GM19035 (cell line): ENCODE results near the gene TMEFF2.

Experiments used
- ATAC-seq: cut with Tn5 transposase; IDR thresholded peaks from one replicate; pipeline ENCODE4 v1.9.1; 2021; ENCODE audit not compliant: unreplicated experiment

The TMEFF2 gene

GRCh38 chr2:192184349-192184748, 10.4 kb downstream of the TMEFF2 start:
- no peak for ATAC-seq

GRCh38 chr2:192183296-192183695, 11.4 kb downstream of the TMEFF2 start:
- no peak for ATAC-seq

DNA sequence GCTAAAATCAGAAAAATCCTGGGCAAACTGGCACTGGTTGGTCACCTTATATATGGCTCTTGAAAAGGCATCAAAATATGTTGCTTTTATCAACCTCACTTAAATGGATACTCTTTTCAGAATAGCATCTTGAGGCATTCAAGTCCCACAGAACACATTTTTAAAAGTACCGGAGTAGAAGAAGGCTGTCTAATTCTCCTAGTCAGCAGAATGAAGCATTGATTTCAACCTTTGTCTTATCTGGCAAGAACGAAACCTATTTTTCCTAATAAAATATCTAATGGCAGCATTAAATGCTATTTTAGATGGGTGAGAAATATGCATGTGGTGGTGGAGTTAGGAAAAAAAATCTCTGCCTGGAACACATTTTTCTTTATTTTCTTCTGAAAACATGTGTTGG, 27.8 kb downstream of the TMEFF2 start:
- ATAC-seq = no peak

DNA sequence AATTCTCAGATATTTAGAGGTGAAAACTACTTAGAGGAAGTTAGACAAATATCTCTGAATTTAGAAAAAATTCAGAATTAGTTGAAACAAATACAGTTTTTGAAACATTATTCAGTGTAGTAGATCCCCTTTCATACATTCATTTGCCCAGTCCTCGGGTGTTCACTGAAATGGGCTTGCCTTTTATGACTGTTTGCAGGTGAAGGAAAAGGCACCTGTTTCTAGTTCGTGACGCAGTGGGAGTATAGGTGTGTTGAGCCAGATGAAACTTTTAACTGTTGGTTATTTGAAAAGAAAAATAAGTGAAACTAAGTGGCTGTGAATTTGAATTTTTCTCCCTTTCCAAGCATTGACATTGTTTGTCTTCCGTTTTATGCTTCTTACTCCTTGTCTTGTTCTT, 28.9 kb downstream of the TMEFF2 start:
- no peak for ATAC-seq

- peak; percentile 81 for ATAC-seq
Observed at GRCh38 chr2:192162392-192163042, 32.2 kb downstream of the TMEFF2 start.

- ATAC-seq = no peak
Observed at GRCh38 chr2:192161656-192162290, 33.0 kb downstream of the TMEFF2 start.

- no peak for ATAC-seq
Observed at GRCh38 chr2:192159736-192160135, 35.0 kb downstream of the TMEFF2 start.

DNA sequence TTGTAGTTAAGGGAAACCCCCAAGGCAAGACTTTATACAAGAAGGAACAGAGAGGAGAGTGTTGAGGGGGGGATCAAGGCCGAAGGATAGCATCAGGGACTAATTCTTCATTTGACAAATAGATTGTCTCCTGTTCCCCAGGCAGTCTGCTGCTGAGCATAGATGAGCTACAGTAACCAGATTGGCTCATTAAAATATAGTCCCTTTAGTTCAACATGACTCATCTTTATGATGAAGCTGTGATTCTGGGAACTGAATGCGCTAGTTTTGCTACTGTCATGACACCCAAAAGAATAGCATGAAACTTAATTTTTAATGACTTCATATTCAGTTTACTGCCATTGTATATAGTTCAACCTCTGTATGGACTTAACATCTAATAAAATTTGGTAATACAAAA, 35.5 kb downstream of the TMEFF2 start:
- ATAC-seq = no peak

DNA sequence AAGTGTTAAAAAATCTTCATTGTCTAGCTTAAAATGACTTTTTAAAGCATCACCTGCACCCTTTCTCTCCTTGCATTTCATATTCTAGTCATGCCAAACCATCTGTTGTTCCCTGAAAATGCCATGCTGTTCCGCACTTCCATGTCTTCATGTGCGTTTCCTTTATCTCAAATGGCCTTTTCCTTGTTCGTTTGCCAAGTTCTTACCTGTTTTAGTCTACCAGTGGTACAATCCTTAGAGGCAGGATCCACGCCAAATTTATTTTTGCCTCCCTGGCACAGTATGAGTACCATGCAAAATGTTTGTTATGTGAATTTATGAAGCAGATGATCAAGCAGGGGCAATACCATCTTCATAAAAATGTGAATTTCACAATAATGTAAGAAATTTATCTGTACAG, 37.0 kb downstream of the TMEFF2 start:
- ATAC-seq = no peak

- ATAC-seq = no peak
Observed at GRCh38 chr2:192155511-192156118, 39.1 kb downstream of the TMEFF2 start.

DNA sequence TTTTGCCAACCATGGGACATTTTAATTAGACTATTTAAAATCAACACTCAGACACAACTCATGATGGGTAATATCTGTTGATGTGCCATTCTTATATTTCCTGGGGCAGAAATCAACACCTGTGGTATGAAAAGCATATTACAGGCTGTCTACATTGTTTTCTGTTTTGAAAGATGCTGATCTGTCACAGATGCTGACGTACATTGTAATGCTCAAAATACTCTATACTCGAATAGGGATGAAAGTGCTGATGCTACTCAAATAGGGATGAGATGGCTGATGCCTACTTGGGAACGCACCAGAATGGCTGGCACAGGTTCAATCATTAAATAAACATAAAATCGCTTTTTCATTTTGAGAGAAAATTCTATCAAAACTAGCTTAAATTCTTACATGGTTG, 41.2 kb downstream of the TMEFF2 start:
- no peak for ATAC-seq

- ATAC-seq = no peak
Observed at GRCh38 chr2:192151853-192152252, 42.9 kb downstream of the TMEFF2 start.

DNA sequence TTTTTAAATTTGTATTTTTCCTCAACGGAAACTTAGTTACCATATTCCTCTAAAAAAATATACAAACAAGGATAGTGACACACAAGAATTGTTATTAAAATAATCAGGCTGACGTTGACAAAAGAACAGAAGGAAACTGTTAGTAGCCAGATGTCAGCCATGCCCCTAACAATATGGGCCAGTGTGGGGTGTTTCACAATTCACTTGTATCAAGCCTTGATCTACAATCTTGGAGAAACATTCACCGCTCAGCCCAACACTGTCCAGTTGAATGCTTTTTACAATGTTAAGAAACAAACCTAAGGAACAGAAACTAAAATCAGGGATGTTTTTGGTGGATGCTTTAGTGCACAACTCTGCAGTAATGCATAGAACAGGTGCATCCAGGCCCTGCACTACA, 44.6 kb downstream of the TMEFF2 start:
- ATAC-seq = no peak

GRCh38 chr2:192148620-192149321, 46.0 kb downstream of the TMEFF2 start:
- no peak for ATAC-seq

GRCh38 chr2:192148241-192148619, 46.5 kb downstream of the TMEFF2 start:
- ATAC-seq = no peak

GRCh38 chr2:192146069-192147015, 48.4 kb downstream of the TMEFF2 start:
- no peak for ATAC-seq

GRCh38 chr2:192145496-192145895, 49.2 kb downstream of the TMEFF2 start:
- ATAC-seq = no peak

DNA sequence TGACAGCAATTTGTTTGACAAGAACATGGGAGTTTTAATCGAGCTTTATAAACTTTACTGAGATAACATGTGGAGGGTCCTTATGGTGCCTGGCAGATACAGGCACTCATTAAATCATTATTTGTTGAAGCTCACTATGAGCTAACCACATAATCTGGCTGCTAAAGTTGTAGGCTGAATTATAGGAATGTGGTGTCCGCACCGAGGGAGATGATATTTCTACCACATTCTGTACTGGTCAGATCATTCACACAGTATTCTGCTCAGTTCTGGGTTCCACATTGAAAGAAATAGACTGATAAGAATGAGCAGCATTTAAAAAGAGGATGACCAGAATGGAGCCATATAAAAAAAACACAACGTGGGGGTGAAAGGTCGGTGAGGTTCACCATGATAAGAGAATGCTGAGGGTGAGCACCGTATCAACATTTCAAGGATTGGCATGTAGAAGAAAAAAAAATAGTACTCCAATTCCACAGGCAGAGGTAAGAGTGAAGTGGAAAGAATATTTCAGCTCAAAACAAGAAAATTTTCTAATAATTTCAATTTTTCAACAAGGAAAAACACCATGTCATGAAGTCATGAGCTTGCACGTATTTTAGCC, 54.4 kb downstream of the TMEFF2 start:
- ATAC-seq = no peak

- no peak for ATAC-seq
Observed at GRCh38 chr2:192139813-192140212, 54.9 kb downstream of the TMEFF2 start.

DNA sequence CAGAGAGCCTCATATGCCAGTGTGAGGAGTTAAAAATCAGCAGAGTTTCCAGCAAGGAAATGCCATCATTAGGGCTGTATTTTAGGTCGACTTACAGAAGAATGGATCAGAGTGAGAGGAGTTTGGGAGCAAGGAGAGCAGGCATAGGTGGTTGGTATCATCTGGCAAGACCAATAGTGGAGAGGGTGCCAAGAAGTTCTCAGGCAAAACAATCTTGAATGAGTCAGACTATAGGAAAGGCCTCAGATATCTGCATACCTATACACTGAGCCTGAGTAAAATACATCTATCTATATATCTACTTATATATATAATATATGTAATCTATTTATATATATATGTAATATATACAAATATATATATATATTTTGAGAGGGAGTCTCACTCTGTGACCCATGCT, 57.3 kb downstream of the TMEFF2 start:
- no peak for ATAC-seq
